Parathyroid adenoma (tissue), 2 donors: ENCODE data around the gene PUM1.

Source experiments
- H2AFZ ChIP-seq: fragments of 300-600 bp; sonication (generic); one replicate; pipeline ENCODE4 v1.7.0; 2017; ENCODE audit warnings: antibody characterized with exemption, mild to moderate bottlenecking
- H3K27ac ChIP-seq: fragments of 300-600 bp; sonication (generic); one replicate; pipeline ENCODE4 v1.7.0; 2017
- H3K27me3 ChIP-seq: fragments of 300-600 bp; sonication (generic); one replicate; pipeline ENCODE4 v1.7.0; 2017; ENCODE audit warnings: low read length; ENCODE audit not compliant: control insufficient read depth, insufficient read depth
- H3K36me3 ChIP-seq: fragments of 300-600 bp; sonication (generic); one replicate; pipeline ENCODE4 v1.7.0; 2017; ENCODE audit warnings: low read length; ENCODE audit not compliant: control insufficient read depth, insufficient read depth
- H3K4me1 ChIP-seq: fragments of 300-600 bp; sonication (generic); one replicate; pipeline ENCODE4 v1.7.0; 2017; ENCODE audit warnings: control low read depth
- H3K4me2 ChIP-seq: fragments of 300-600 bp; sonication (generic); one replicate; pipeline ENCODE4 v1.7.0; 2017; ENCODE audit warnings: low read length
- H3K4me3 ChIP-seq: fragments of 300-600 bp; sonication (generic); one replicate; pipeline ENCODE4 v1.7.0; 2017; ENCODE audit warnings: low read depth, low read length
- H3K79me2 ChIP-seq: fragments of 300-600 bp; sonication (generic); one replicate; pipeline ENCODE4 v1.7.0; 2017; ENCODE audit warnings: control low read depth
- H3K9ac ChIP-seq: fragments of 300-600 bp; sonication (generic); one replicate; pipeline ENCODE4 v1.7.0; 2017; ENCODE audit warnings: mild to moderate bottlenecking
- H3K9me3 ChIP-seq: fragments of 300-600 bp; sonication (generic); one replicate; pipeline ENCODE4 v1.7.0; 2017; ENCODE audit warnings: low read length; ENCODE audit not compliant: control insufficient read depth
- CTCF ChIP-seq: fragments of 300-600 bp; sonication (generic); IDR thresholded peaks from one replicate; pipeline ENCODE4 v1.7.0; 2017; ENCODE audit warnings: antibody characterized with exemption, mild to moderate bottlenecking
- donor health status: primary hyperparathyroidism.

Gene PUM1

GRCh38 chr1:30965924-30966599 is 99.5 kb downstream of the PUM1 start:
- Histone ChIP-seq H3K9ac (no peak overlapping the region), H3K27me3 (no peaks in the 10 kb centered on the region), H3K4me2 (no peak overlapping the region), H3K4me1 (no peaks in the 10 kb centered on the region), H3K79me2 (peaks cover 5% of the 10 kb centered on the region), H3K4me3 (no peak overlapping the region), H3K27ac (no peak overlapping the region), H3K9me3 (no peaks in the 10 kb centered on the region), H2AFZ (no peak overlapping the region), H3K36me3 (no peaks in the 10 kb centered on the region)
- no peak for TF ChIP-seq CTCF

- no peak for TF ChIP-seq CTCF
- Histone ChIP-seq H2AFZ (no peak overlapping the region), H3K36me3 (no peaks in the 10 kb centered on the region), H3K27me3 (no peaks in the 10 kb centered on the region), H3K4me3 (no peak overlapping the region), H3K79me2 (peaks cover 5% of the 10 kb centered on the region), H3K9me3 (no peaks in the 10 kb centered on the region), H3K9ac (no peak overlapping the region), H3K27ac (no peak overlapping the region), H3K4me2 (no peak overlapping the region), H3K4me1 (no peaks in the 10 kb centered on the region)
These were observed 100.8 kb downstream of the PUM1 start for GRCh38 chr1:30964706-30965105.

- no peak overlapping the region for H3K4me3 ChIP-seq
These were observed 102.7 kb downstream of the PUM1 start for GRCh38 chr1:30962609-30963508.

GRCh38 chr1:30957560-30958222 is 107.8 kb downstream of the PUM1 start:
- H3K27ac ChIP-seq: no peak overlapping the region
- H2AFZ ChIP-seq: no peak overlapping the region
- no peaks in the 10 kb centered on the region for H3K4me1 ChIP-seq
- no peak overlapping the region for H3K4me3 ChIP-seq
- H3K9me3 ChIP-seq: no peaks in the 10 kb centered on the region
- no peaks in the 10 kb centered on the region for H3K27me3 ChIP-seq
- no peaks in the 10 kb centered on the region for H3K36me3 ChIP-seq
- peaks cover 2% of the 10 kb centered on the region for H3K79me2 ChIP-seq
- no peak overlapping the region for H3K9ac ChIP-seq
- no peak overlapping the region for H3K4me2 ChIP-seq
- no peak for TF ChIP-seq CTCF

More at GRCh38 chr1:30962609-30963508, 102.7 kb downstream of the PUM1 start:
- Histone ChIP-seq H3K36me3 (no peaks in the 10 kb centered on the region), H3K9me3 (no peaks in the 10 kb centered on the region), H3K9ac (no peak overlapping the region), H2AFZ (no peak overlapping the region), H3K27me3 (no peaks in the 10 kb centered on the region), H3K27ac (no peak overlapping the region), H3K79me2 (peaks cover 5% of the 10 kb centered on the region), H3K4me2 (no peak overlapping the region), H3K4me1 (no peaks in the 10 kb centered on the region)
- TF ChIP-seq CTCF: no peak
